ENCODE results near the gene SLC45A1.

Gene SLC45A1

GRCh38 chr1:8285103-8285502 lies 32.8 kb upstream of the SLC45A1 start:
- TF ChIP-seq, protein P1, sequence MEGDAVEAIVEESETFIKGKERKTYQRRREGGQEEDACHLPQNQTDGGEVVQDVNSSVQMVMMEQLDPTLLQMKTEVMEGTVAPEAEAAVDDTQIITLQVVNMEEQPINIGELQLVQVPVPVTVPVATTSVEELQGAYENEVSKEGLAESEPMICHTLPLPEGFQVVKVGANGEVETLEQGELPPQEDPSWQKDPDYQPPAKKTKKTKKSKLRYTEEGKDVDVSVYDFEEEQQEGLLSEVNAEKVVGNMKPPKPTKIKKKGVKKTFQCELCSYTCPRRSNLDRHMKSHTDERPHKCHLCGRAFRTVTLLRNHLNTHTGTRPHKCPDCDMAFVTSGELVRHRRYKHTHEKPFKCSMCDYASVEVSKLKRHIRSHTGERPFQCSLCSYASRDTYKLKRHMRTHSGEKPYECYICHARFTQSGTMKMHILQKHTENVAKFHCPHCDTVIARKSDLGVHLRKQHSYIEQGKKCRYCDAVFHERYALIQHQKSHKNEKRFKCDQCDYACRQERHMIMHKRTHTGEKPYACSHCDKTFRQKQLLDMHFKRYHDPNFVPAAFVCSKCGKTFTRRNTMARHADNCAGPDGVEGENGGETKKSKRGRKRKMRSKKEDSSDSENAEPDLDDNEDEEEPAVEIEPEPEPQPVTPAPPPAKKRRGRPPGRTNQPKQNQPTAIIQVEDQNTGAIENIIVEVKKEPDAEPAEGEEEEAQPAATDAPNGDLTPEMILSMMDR (conservative IDR thresholded peaks at IDR 0.05; ENCODE audit: low read length), result no peak
- TF ChIP-seq EZH2phosphoT487 (IDR thresholded peaks at IDR 0.05; ENCODE audit: borderline replicate concordance), result no peak
- Histone ChIP-seq H3K9me2 (replicated peaks; ENCODE audit: low read depth, low read length) (no peaks in the 10 kb centered on the region), H3K79me2 (ENCODE audit: insufficient read depth, low read length) (no peaks in the 10 kb centered on the region), H3K4me2 (ENCODE audit: low read depth, low read length, poor library complexity, severe bottlenecking) (no peak overlapping the region), H2AFZ (ENCODE audit: low read length) (no peak overlapping the region), H3K4me1 (ENCODE audit: insufficient read depth, low read length, poor library complexity, severe bottlenecking) (no peaks in the 10 kb centered on the region), H3F3A (ENCODE audit: low read depth) (no peaks in the 10 kb centered on the region), H3K36me3 (ENCODE audit: insufficient read depth, low read length) (no peaks in the 10 kb centered on the region), H3K27me3 (ENCODE audit: insufficient read depth, low read length, poor library complexity, severe bottlenecking) (no peaks in the 10 kb centered on the region), H3K9ac (ENCODE audit: low read depth, low read length, poor library complexity, severe bottlenecking) (no peak overlapping the region), H3K9me3 (ENCODE audit: insufficient read depth, low read depth, low read length) (no peaks in the 10 kb centered on the region), H4K20me1 (ENCODE audit: insufficient read depth, low read length, poor library complexity, severe bottlenecking) (no peaks in the 10 kb centered on the region), H3K4me3 (ENCODE audit: low read length, poor library complexity, severe bottlenecking) (no peak overlapping the region)

DNA sequence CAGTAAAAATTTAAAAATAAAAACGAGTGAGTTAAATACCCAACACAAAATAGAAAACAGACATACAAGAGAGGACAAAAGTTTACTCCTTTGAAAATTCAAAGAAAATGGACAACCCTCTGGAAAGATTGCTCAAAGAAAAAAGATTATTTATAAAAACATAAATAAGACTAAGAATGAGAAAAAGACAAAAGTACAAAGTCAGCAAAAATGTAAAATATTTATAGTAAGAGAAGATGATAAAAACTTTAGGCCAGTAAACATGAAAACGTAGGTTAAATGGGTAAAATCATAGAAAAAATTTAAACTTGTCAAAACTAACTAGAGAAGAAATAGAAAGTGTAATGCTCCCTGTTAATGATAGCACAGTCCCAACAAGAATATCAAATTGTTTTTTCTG lies 31.9 kb upstream of the SLC45A1 start:
- Histone ChIP-seq H3K27me3 (ENCODE audit: insufficient read depth, low read length, poor library complexity, severe bottlenecking) (no peaks in the 10 kb centered on the region), H3K4me3 (ENCODE audit: low read length, poor library complexity, severe bottlenecking) (no peak overlapping the region), H3K9me3 (ENCODE audit: insufficient read depth, low read depth, low read length) (no peaks in the 10 kb centered on the region), H3K4me2 (ENCODE audit: low read depth, low read length, poor library complexity, severe bottlenecking) (no peak overlapping the region), H2AFZ (ENCODE audit: low read length) (no peak overlapping the region), H3K9me2 (replicated peaks; ENCODE audit: low read depth, low read length) (no peaks in the 10 kb centered on the region), H4K20me1 (ENCODE audit: insufficient read depth, low read length, poor library complexity, severe bottlenecking) (no peaks in the 10 kb centered on the region), H3K36me3 (ENCODE audit: insufficient read depth, low read length) (no peaks in the 10 kb centered on the region), H3K4me1 (ENCODE audit: insufficient read depth, low read length, poor library complexity, severe bottlenecking) (no peaks in the 10 kb centered on the region), H3K79me2 (ENCODE audit: insufficient read depth, low read length) (no peaks in the 10 kb centered on the region), H3F3A (ENCODE audit: low read depth) (no peaks in the 10 kb centered on the region), H3K9ac (ENCODE audit: low read depth, low read length, poor library complexity, severe bottlenecking) (no peak overlapping the region)
- TF ChIP-seq, protein P1 (conservative IDR thresholded peaks at IDR 0.05; ENCODE audit: low read length), result no peak
- TF ChIP-seq EZH2phosphoT487 (IDR thresholded peaks at IDR 0.05; ENCODE audit: borderline replicate concordance), result no peak

DNA sequence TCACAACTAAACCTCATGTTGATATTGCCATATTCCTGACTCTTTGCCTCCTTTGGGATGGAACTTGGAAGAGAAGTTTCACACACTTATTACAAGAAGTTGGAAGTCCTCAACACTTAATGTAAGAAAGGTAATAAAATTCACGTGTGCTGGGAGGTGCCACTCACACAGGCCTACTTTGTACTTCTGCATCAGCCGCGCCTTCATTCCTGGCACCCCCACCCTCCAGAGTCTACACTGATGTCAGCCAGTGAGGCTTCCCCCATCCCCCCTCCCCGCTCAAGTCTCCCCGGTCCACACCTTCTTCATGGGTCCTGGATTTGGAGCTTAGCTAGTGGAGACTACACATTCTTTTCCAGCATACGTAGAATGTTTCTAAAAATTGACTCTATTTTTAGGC lies 24.8 kb upstream of the SLC45A1 start:
- no peaks in the 10 kb centered on the region for H3K4me1 ChIP-seq (ENCODE audit: insufficient read depth, low read length, poor library complexity, severe bottlenecking)
- no peak overlapping the region for H3K4me2 ChIP-seq (ENCODE audit: low read depth, low read length, poor library complexity, severe bottlenecking)
- no peaks in the 10 kb centered on the region for H3K9me2 ChIP-seq (replicated peaks; ENCODE audit: low read depth, low read length)
- H3K9me3 ChIP-seq (ENCODE audit: insufficient read depth, low read depth, low read length), result no peaks in the 10 kb centered on the region
- no peak overlapping the region for H3K9ac ChIP-seq (ENCODE audit: low read depth, low read length, poor library complexity, severe bottlenecking)
- no peaks in the 10 kb centered on the region for H3K79me2 ChIP-seq (ENCODE audit: insufficient read depth, low read length)
- no peaks in the 10 kb centered on the region for H4K20me1 ChIP-seq (ENCODE audit: insufficient read depth, low read length, poor library complexity, severe bottlenecking)
- no peaks in the 10 kb centered on the region for H3K36me3 ChIP-seq (ENCODE audit: insufficient read depth, low read length)
- TF ChIP-seq, protein P1 (conservative IDR thresholded peaks at IDR 0.05; ENCODE audit: low read length), result no peak
- no peak for TF ChIP-seq EZH2phosphoT487 (IDR thresholded peaks at IDR 0.05; ENCODE audit: borderline replicate concordance)
- H2AFZ ChIP-seq (ENCODE audit: low read length), result no peak overlapping the region
- no peak overlapping the region for H3K4me3 ChIP-seq (ENCODE audit: low read length, poor library complexity, severe bottlenecking)
- H3F3A ChIP-seq (ENCODE audit: low read depth), result no peaks in the 10 kb centered on the region
- H3K27me3 ChIP-seq (ENCODE audit: insufficient read depth, low read length, poor library complexity, severe bottlenecking), result no peaks in the 10 kb centered on the region

Measured in Loucy (cell line).